ENCODE results near the gene SORT1. TPM values are rescaled to one million over a fixed set of nuclear protein-coding genes. Genes with fewer than 3 reads are reported as not detected.
A peak's percentile ranks its signal among the peaks of the same experiment; 100 is the strongest.
"Not testable (repeated sequence)": the region's sequence is repeated elsewhere in the genome, so short reads cannot be mapped to it uniquely, and the experiment has no call there.

The SORT1 gene
- total RNA-seq, 3 donors from 2014 or later = 89.8 to 109 (median 107) TPM

DNA sequence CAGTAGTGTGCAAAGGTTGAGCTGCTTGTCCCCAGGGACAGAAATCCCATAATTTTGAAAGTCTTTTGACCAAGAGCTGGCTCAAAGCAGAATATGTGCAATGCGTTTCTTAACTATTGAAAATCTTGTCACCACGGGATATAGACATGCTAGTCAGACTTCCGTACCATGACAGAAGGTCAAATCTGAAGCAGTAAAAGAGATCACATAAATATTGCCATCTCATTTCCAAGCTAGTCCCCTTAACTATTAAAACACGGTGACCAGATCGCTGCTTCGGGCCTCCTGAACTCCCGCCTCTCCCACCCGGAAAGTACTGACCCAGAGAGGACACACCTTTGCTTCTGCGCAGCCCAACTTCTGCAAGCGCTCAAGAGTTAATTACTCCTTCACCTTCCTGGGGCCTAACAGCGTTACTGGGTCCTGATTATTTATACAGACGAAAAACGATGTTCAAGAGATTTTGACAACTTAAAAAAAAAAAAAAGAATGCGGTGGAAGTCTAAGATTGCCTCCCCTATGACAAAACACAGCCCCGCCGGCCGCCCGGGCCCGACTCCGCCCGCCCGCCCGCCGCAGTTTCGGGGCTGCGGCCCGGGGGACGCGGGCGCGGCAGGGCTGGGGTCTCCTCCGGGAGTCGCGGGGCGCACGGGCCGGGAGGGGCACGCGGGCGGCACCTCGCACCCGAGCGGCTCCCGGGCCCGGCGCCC is 692 bp downstream of the SORT1 start:
- intact Hi-C loops (cut with DNase I, micrococcal nuclease) = loop anchor here in 1 of 2 donors (5.0 kb wide), 2 partner anchors 120 to 135 kb away; no protein-coding TSS in a partner anchor

DNA sequence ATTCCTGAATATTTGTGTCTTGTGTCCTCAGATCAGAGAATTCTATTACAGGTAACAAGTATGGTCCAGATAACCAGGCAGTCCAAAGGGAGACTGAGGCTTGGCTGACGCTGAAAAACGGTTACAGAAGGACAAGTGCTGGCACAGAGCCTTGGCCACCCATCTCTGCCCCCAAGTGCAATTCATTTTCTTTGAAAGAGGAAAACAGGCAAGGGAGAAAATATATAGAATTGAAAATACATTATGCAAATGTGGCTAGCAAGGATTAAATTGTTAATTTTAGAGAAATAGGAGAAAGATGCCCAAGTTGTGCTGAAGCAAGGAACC is 1.2 kb downstream of the SORT1 start:
- no peaks in the 10 kb centered on the region for H3K36me3 ChIP-seq (ENCODE audit: low read depth)
- H3K4me3 ChIP-seq = no peak overlapping the region
- H3K9me3 ChIP-seq = no peaks in the 10 kb centered on the region
- intact Hi-C loops (cut with DNase I, micrococcal nuclease) = loop anchor here in 1 of 2 donors (5.0 kb wide), 2 partner anchors 119 to 134 kb away; no protein-coding TSS in a partner anchor
- H3K4me1 ChIP-seq (ENCODE audit: low read depth) = peaks cover 38% of the 10 kb centered on the region
- DNase-seq = no peak
- no peak for ATAC-seq
- TF ChIP-seq, protein P1, sequence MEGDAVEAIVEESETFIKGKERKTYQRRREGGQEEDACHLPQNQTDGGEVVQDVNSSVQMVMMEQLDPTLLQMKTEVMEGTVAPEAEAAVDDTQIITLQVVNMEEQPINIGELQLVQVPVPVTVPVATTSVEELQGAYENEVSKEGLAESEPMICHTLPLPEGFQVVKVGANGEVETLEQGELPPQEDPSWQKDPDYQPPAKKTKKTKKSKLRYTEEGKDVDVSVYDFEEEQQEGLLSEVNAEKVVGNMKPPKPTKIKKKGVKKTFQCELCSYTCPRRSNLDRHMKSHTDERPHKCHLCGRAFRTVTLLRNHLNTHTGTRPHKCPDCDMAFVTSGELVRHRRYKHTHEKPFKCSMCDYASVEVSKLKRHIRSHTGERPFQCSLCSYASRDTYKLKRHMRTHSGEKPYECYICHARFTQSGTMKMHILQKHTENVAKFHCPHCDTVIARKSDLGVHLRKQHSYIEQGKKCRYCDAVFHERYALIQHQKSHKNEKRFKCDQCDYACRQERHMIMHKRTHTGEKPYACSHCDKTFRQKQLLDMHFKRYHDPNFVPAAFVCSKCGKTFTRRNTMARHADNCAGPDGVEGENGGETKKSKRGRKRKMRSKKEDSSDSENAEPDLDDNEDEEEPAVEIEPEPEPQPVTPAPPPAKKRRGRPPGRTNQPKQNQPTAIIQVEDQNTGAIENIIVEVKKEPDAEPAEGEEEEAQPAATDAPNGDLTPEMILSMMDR (IDR thresholded peaks at IDR 0.05) = no peak

More for the DNA sequence above, 692 bp downstream of the SORT1 start:
- TF ChIP-seq, protein P1 (IDR thresholded peaks at IDR 0.05) = no peak
- peak in 2 of 3 donors; percentile 47 to 55 for DNase-seq
- no peaks in the 10 kb centered on the region for H3K9me3 ChIP-seq
- no peaks in the 10 kb centered on the region for H3K36me3 ChIP-seq (ENCODE audit: low read depth)
- peak; percentile 18 for ATAC-seq
- H3K4me3 ChIP-seq = peak overlapping the region; percentile 65
- H3K4me1 ChIP-seq (ENCODE audit: low read depth) = peaks cover 38% of the 10 kb centered on the region

DNA sequence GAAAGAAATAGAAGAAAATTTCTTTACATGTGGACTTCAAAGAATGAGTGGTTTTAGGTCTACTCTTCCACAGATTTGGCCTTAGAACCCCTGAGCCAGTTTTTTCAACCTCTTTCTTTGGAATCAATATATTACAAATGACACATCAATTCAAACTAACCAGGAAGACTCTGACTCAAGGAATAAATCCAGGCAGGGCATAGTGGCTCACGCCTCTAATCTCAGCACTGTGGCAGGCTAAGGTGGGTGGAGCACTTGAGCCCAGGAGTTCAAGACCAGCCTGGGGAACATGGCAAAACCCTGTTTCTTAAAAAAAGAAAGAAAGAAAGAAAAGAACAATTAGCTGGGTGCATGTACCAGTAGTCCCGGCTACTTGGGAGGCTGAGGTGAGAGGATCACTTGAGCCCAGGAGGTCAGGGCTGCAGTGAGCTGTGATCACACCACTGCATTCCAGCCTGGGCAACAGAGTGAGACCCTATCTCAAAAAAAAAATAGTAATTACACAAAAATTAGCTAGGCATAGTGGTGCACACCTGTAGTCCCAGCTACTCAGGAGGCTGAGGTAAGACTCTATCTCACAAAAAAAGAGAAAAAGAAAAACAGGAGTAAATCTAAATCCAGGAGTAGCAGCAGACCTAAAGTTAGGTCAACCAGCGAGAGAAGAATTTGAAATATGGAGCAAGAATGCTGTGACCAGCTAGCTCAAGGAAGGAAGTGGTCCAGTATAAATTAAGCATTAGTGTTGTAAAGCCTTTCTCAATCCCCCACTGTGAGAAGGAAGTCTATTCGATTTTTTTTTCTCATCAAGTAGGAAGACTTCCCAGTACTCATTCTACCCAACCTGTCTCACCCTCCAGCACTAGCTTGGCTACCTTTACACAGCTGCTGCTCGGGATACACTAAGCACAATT is 1.9 kb downstream of the SORT1 start:
- TF ChIP-seq, protein P1 (IDR thresholded peaks at IDR 0.05) = no peak
- peak in 1 of 3 donors; percentile 30 for DNase-seq

DNA sequence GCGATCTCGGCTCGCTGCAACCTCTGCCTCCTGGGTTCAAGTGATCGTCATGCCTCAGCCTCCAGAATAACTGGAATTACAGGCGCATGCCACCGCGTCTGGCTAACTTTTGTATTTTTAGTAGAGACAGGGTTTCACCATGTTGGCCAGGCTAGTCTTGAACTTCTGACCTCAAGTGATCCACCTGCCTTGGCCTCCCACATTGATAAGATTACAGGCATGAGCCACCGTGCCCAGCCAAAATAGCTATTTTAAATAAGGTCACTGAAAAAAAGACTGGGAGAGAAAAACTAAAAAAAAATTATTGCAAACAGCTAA is 2.5 kb downstream of the SORT1 start:
- not testable (repeated sequence) for H3K9me3 ChIP-seq; H3K4me3 ChIP-seq; H3K36me3 ChIP-seq (ENCODE audit: low read depth); DNase-seq; ATAC-seq
- intact Hi-C loops (cut with DNase I, micrococcal nuclease) = loop anchor here in 1 of 2 donors (5.0 kb wide), 2 partner anchors 118 to 133 kb away; no protein-coding TSS in a partner anchor
- H3K4me1 ChIP-seq (ENCODE audit: low read depth) = peaks cover 38% of the 10 kb centered on the region

More for the DNA sequence above, 1.9 kb downstream of the SORT1 start:
- H3K9me3 ChIP-seq = no peaks in the 10 kb centered on the region
- ATAC-seq = no peak
- H3K4me1 ChIP-seq (ENCODE audit: low read depth) = peaks cover 38% of the 10 kb centered on the region
- no peak overlapping the region for H3K4me3 ChIP-seq
- intact Hi-C loops (cut with DNase I, micrococcal nuclease) = loop anchor here in 1 of 2 donors (5.0 kb wide), 2 partner anchors 119 to 134 kb away; no protein-coding TSS in a partner anchor
- no peaks in the 10 kb centered on the region for H3K36me3 ChIP-seq (ENCODE audit: low read depth)

DNA sequence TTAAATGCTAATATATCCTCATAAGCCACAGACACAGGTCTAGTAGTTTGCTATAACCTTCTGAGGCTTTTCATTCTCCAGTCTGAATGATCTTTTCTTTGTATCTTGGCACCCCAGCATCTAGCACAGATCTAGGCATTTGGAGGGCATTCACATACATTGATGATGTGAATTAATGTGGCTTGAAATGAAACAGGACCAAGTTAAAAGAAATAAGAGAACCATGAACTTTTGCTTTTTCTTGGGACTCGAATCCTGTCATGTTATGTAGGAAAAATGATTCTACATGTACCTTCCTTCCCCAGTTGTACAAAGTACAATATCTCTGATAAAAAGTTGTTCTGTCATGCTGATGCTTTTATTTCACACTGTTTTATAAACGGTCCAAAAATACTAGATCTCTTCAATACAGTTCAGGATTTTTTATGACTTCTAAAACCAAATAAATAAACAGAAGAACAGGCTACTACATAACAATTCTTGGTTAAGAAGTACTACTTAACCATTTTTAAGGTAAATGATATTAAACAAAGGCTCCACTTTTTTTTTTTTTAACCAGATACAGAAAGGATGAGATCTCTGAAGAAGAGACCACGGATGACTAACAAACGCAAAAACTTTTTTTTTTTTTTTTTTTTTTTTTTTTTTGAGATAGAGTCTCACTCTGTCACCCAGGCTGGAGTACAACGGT is 3.0 kb downstream of the SORT1 start:
- DNase-seq (no peak), ATAC-seq (no peak)
- Histone ChIP-seq H3K4me3 (no peak overlapping the region), H3K36me3 (ENCODE audit: low read depth) (no peaks in the 10 kb centered on the region), H3K9me3 (no peaks in the 10 kb centered on the region), H3K4me1 (ENCODE audit: low read depth) (peaks cover 38% of the 10 kb centered on the region)
- intact Hi-C loops (cut with DNase I, micrococcal nuclease) = loop anchor here in 1 of 2 donors (5.0 kb wide), 2 partner anchors 117 to 132 kb away; no protein-coding TSS in a partner anchor
- TF ChIP-seq, protein P1 (IDR thresholded peaks at IDR 0.05) = no peak
